RWPE1 (cell line): ENCODE measurements around the gene METTL24.
"Not testable (repeated sequence)": the region's sequence is repeated elsewhere in the genome, so short reads cannot be mapped to it uniquely, and the experiment has no call there.

Experiments
- CTCF ChIA-PET: fragments of 350-600 bp; sonication (Branson Sonifier 250); formaldehyde crosslinking; extraction: SDS; loops from one replicate; lab custom pipeline; 2021; lab: Yijun Ruan, JAX
- POLR2A ChIA-PET: fragments of 400-600 bp; formaldehyde crosslinking; extraction: SDS; loops from one replicate; lab custom pipeline; 2020; ENCODE audit warnings: antibody characterized with exemption; ENCODE audit not compliant: low non-redundant PET; lab: Yijun Ruan, JAX
- DNase-seq: peaks from one replicate; pipeline ENCODE4 v3.0.0; 2012; ENCODE audit warnings: low spot score
- H3K27ac ChIP-seq: fragments of 450-650 bp; 2 replicates; pipeline ENCODE4 v1.5.1; 2017
- TF ChIP-seq, protein P1 (sequence below): fragments of 450-650 bp; conservative IDR thresholded peaks from 2 replicates; pipeline ENCODE4 v1.5.1; 2017; ENCODE audit warnings: low read depth, mild to moderate bottlenecking

The METTL24 gene

DNA sequence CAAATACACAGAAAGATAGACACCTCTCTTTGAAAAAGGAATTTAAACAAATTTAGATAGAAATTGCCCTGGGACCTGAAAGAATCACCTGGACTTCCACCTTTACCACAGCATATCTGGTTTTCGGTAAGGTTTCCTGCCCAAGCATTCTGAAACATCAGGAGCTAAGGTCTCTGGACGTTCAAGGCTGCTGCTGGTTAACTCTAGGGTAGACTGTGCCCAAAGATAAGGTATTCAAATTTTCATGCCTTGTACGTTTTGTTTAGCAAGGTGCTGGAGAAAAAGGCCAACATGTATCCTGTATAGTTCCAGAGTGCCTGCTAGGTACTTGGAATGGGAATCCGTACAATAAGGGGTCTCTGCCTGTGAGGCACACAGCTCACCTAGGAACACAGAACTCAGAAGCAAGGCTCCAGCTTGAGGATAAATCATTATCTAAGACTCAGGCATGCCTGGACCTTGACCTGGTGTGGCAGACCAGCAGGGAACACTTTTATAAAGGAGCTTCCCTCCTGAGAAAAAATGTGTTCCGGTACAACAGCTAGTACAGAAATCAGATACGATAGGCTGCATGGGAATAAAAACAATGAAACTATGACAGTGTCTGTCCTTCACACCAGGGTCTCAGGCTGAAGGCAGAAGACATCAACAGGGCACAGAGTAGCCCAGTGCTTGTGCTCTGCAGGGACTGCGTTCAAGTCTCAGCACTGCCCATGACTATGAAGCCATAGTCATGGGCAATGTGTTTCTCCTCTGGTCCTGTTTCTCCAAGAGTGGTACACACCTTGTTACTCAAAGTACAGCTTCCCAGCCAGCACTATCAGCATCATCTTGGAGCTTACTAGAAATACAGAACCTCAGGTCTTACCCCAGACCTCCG, 70.4 kb downstream of the METTL24 start:
- CTCF ChIA-PET, result no interaction called here
- no peak for DNase-seq
- POLR2A ChIA-PET, result no interaction called here

DNA sequence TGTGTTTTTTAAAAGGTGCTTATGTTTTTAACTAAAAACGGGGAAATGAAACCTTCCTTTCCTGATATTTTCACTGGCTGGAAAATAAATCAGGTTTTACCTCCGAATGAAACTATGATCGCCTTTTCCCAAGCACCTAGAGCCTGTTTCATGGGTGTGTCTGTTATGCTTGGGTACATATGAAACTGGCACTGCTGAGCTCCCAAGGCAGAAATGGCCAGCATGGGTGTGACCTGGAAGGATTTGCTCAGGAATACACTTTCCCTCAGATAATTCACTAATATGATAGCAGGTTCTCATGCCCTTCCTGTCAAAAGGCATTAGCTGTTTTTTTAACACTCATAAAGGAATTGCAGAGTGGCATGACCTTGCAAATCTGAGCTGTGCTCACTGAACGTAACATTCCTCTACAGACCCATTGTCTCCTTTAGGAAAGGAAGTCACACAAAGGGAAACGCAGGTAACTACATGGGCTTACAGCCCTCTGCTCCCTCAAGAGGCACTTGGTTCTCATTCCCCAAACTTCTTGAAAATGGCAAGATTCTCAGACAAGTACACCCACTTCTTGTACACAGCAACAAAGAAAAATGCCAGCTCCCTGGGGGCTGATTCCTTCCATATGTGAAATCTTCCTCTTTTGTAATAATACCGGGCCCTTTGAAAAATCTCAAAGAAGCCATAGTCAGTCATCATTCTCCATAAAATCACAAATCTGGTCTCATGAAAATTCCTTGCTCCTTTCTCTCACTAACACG, 72.7 kb downstream of the METTL24 start:
- ChIA-PET POLR2A (no interaction called here), CTCF (interaction anchor here (0.7 kb wide), 1 partner anchor 82 kb away, joined by 4 read pairs; no protein-coding TSS in a partner anchor)
- DNase-seq, result no peak
- no peak overlapping the region for H3K27ac ChIP-seq
- TF ChIP-seq, protein P1, sequence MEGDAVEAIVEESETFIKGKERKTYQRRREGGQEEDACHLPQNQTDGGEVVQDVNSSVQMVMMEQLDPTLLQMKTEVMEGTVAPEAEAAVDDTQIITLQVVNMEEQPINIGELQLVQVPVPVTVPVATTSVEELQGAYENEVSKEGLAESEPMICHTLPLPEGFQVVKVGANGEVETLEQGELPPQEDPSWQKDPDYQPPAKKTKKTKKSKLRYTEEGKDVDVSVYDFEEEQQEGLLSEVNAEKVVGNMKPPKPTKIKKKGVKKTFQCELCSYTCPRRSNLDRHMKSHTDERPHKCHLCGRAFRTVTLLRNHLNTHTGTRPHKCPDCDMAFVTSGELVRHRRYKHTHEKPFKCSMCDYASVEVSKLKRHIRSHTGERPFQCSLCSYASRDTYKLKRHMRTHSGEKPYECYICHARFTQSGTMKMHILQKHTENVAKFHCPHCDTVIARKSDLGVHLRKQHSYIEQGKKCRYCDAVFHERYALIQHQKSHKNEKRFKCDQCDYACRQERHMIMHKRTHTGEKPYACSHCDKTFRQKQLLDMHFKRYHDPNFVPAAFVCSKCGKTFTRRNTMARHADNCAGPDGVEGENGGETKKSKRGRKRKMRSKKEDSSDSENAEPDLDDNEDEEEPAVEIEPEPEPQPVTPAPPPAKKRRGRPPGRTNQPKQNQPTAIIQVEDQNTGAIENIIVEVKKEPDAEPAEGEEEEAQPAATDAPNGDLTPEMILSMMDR, result no peak

More for the DNA sequence above, 70.4 kb downstream of the METTL24 start:
- H3K27ac ChIP-seq, result no peak overlapping the region
- TF ChIP-seq, protein P1, result no peak

DNA sequence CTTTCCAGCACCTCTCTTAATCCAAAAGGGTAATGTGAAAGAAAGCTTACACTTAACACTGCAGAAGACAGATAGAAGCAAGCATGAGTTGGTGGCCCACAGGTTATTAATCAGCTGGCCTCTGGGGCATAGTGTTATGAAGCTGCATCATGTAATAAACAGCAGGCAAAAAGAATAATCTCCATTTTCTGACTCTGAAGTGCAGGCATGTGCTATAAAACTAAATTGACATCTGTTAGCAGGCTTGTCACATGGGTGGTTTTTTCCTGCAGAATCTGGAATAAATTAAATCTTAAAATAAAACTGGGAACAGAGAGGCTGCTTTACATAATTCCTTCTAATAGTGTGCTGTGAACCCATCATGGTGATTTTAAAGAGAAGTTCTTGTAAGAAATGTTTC, 73.3 kb downstream of the METTL24 start:
- no peak for DNase-seq
- ChIA-PET POLR2A (no interaction called here), CTCF (no interaction called here)
- TF ChIP-seq, protein P1, result no peak
- H3K27ac ChIP-seq, result no peak overlapping the region

DNA sequence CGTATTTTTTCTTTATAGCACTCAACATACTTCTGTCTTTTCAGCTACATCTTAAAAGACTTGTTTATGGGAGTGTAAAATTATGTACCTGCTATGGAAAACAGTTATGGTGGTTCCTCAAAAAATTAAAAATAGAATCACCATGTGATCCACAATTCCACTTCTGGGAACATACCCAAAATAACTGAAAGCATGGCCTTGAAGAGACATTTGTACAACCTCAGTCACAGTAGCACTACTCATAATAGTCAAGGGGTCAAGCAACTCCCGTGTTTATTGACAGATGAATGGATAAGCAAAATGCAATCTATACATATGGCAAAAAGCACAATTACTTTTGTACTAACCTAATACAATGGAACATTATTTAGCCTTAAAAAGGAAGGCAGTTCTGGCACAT, 74.5 kb downstream of the METTL24 start:
- CTCF ChIA-PET, result no interaction called here

DNA sequence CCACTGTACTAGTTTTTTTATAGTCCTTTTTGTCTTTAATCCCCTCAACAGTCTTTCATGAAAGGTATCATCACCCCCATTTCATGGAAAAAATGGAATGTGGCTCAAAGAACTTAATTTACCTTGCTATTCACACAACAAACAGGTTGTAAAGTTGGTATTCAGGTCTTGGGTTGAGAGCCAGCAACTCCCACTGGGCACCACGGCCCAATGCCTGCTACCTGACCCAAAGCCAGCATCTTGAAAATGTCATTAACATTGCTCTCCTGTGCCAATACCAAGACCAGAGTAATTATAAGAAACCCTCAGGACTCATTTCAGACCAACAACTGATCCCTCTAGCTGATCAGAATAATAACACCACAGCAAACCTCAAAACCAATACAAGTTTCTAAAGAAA, 75.7 kb downstream of the METTL24 start:
- TF ChIP-seq, protein P1, result no peak
- H3K27ac ChIP-seq, result no peak overlapping the region
- CTCF ChIA-PET, result no interaction called here
- no peak for DNase-seq
- POLR2A ChIA-PET, result interaction anchor here (0.6 kb wide), 1 partner anchor 168 kb away, joined by 7 read pairs; no protein-coding TSS in a partner anchor

More for the DNA sequence above, 74.5 kb downstream of the METTL24 start:
- H3K27ac ChIP-seq, result no peak overlapping the region
- TF ChIP-seq, protein P1, result no peak
- POLR2A ChIA-PET, result no interaction called here
- DNase-seq, result no peak

DNA sequence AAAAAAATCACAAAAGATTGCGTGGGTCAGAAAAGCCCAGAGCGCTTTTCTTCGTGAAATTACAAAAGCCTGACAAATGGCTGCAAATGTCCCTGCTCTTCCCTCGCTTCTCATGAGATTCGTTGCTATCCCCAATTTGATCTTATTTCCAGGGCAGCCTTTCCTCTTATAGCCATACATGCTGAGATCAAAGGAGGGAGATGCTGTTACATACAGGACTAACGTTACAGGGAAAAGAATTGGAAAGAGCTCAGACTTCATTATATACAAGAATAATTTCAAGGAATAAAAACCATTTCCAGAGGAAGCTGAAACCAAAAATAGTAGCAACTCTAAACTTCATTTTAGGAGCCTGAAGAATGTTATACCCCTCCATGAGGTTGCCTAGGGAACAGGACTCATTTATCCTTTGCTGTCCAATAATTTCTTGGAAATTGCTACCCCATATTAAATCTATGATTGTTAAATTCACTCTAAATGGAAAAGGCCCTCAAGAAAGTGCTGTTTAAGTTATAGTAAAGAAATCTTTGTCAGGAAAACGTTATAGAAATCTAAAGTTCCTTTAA, 81.0 kb downstream of the METTL24 start:
- ChIA-PET POLR2A (no interaction called here), CTCF (no interaction called here)
- TF ChIP-seq, protein P1, result no peak
- no peak for DNase-seq
- H3K27ac ChIP-seq, result no peak overlapping the region

DNA sequence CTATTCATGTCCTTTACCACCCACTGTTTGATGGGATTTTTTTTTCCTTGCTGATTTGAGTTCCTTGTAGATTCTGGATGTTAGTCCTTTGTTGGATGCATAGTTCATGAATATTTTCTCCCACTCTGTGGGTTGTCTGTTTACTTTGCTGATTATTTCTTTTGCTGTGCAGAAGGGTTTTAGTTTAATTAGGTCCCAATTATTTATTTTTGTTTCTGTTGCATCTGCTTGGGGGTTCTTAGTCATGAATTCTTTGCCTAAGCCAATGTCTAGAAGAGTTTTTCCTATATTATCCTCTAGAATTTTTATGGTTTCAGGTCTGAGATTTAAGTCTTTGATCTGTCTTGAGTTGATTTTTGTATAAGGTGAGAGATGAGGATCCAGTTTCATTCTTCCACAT, 85.4 kb downstream of the METTL24 start:
- DNase-seq, H3K27ac ChIP-seq, POLR2A ChIA-PET, CTCF ChIA-PET: not testable (repeated sequence)
